GM19328 (cell line): ENCODE measurements around the gene NDUFB3.
A peak's percentile ranks its signal among the peaks of the same experiment; 100 is the strongest.
"Not testable (repeated sequence)": the region's sequence is repeated elsewhere in the genome, so short reads cannot be mapped to it uniquely, and the experiment has no call there.

Experiments used
- ATAC-seq: cut with Tn5 transposase; IDR thresholded peaks from one replicate; pipeline ENCODE4 v1.9.1; 2021; ENCODE audit warnings: mild to moderate bottlenecking, moderate library complexity; ENCODE audit not compliant: unreplicated experiment

Gene NDUFB3

DNA sequence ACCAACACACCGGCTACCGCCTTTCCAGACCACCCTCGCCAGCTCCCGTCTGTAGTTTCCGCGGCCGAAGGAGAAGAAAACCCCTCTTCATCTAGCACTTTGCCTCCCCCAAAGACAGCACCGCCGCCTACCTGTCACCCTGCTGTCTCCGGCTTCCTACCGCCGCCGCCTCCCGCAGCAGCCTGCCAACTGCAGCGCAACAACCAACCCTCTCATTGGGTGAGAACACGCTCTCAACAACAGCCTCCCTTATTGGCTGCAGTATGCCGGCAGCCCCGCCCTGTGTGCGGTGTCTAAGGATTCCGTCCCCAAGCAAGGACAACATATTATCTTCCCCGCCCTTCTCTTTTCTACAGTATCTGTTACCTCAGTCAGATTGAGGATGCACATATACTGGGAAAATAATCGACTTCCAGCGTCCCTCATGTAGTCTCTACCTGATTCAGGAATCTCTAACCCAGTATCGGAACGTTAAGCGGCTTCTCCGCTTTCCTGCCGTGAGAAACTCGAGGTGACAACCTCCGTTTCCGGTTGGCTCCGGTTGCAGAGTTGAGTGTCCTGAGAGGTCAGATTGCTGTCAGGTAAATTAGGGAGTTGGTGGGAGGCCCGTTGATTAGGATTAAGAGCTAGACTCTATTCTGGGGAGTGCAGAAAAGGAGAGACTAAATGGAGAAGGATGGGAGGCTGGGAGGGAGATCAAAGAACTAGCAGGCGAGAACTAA is at the start of gene NDUFB3, which contains the start of gene HYCC2:
Gene NDUFB3, plus strand, starts transcription at position 523 of the 722 bp plus-strand sequence. CDS start 6,882 bp downstream, outside the sequence.
Gene HYCC2, minus strand, starts transcription at position 193 of the 722 bp plus-strand sequence. CDS start 47,662 bp downstream, outside the sequence.
- peak; percentile 97 for ATAC-seq

GRCh38 chr2:201024518-201024917 is 47.3 kb upstream of the NDUFB3 start:
- ATAC-seq: no peak

DNA sequence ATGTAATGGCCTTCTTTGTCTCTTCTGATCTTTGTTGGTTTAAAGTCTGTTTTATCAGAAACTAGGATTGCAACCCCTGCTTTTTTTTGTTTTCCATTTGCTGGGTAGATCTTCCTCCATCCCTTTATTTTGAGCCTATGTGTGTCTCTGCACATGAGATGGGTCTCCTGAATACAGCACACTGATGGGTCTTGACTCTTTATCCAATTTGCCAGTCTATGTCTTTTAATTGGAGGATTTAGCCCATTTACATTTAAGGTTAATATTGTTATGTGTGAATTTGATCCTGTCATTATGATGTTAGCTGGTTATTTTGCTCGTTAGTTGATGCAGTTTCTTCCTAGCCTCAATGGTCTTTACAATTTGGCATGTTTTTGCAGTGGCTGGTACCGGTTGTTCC is 37.4 kb upstream of the NDUFB3 start:
- ATAC-seq: not testable (repeated sequence)

- ATAC-seq: not testable (repeated sequence)
These were observed 33.4 kb upstream of the NDUFB3 start for GRCh38 chr2:201038361-201038760.

DNA sequence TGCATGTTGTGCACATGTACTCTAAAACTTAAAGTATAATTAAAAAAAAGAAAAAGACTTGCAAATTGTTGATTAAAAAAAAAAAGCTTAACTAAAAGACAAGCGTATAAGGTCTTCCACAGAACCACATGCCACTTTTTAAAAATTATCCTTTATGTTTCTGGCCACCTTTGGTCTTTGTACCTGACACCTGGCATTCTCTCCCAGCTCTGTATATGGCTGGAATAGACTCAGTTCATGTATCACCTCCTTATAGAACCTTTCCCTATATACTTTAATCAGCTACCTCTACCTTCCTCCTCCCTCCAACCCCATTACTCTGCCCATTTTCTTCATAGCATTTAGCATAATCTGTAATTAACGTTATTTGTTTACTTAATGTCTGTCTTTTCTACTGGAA is 32.9 kb upstream of the NDUFB3 start:
- ATAC-seq: no peak

DNA sequence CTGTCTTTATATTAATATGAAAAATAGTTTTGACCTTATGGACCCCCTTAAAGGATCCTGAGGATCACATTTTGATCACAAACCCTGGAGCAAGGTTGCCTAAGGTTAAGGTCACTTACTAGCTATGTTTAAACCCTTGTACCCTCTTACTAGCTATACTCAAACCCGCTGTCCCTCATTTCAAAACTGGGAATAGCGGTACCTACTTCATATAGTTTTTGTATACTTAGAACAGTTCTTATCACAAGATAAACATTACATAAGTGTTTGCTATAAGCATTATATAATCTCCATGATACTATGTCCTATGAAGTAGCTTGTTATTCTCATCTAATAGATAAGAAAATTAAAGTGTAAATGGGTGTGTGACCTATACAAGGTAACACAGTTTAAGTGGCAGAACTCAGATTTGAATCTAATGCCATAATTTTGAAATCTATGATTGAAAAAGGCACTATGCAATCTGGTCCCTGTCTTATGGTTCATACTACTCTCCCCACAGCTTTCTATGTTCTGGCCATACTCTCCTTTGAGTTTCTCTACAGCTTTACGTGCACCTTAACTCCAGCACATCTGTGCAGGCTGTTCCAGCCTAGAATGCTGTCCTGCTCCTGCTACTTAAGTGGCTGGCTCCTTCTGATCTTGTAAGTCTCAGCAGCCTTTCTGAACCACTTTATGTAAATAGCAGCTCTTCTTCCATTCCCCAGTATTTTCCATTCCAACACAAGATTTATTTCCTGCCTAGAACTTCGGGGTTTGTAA is 30.8 kb upstream of the NDUFB3 start:
- ATAC-seq: no peak

GRCh38 chr2:201042451-201042850 is 29.4 kb upstream of the NDUFB3 start:
- not testable (repeated sequence) for ATAC-seq

DNA sequence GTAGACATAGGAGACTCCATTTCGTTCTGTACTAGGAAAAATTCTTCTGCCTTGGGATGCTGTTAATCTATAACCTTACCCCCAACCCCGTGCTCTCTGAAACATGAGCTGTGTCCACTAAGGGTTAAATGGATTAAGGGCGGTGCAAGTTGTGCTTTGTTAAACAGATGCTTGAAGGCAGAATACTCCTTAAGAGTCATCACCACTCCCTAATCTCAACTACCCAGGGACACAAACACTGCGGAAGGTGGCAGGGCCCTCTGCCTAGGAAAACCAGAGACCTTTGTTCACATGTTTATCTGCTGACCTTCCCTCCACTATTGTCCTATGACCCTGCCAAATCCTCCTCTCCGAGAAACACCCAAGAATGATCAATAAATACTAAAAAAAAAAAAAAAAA is 28.8 kb upstream of the NDUFB3 start:
- not testable (repeated sequence) for ATAC-seq

DNA sequence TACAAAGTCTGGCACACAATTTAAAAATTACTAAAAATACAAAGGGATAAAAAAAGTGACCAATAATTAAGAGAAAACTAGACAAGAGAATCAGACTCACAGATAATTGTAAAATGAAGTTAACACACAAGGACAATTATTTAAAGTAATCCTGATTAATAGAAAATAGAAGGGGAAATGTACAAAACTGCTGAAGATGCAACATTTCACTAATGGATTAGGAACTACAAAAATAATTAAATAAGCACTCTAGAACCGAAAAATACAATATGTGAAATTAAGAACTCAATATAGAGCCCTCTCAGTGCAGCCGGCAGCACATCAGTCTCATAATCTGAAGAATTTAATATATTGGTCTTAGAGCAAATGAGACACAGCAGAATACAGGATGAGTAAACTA is 24.9 kb upstream of the NDUFB3 start:
- ATAC-seq: no peak

- no peak for ATAC-seq
These were observed 22.3 kb upstream of the NDUFB3 start for GRCh38 chr2:201049455-201049854.

GRCh38 chr2:201057087-201057521 is 14.7 kb upstream of the NDUFB3 start:
- ATAC-seq: no peak

DNA sequence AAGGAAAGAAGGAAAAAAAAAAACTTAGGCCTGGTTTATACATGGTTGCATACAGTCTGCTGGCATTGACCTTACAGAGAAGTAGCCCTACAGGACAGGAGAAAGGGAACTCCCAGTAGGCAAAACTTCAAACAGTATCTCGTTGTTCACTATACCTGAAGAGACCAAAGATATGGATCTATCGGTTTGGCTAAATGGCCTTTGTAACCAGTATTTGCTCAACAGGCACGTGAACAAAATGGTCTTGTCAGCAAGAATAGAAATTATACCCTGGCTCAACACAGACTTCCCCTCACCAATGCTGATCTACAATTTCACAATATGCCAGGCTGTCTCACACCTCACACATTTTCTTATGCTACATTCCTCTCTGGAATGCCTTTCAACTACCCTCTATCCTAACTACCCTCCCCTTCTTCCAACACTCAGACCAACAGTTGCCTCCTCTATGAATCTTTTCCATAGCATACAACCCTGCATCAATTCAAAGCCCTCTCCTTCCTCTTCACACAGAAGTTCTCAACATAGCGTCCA is 14.0 kb upstream of the NDUFB3 start:
- ATAC-seq: no peak

DNA sequence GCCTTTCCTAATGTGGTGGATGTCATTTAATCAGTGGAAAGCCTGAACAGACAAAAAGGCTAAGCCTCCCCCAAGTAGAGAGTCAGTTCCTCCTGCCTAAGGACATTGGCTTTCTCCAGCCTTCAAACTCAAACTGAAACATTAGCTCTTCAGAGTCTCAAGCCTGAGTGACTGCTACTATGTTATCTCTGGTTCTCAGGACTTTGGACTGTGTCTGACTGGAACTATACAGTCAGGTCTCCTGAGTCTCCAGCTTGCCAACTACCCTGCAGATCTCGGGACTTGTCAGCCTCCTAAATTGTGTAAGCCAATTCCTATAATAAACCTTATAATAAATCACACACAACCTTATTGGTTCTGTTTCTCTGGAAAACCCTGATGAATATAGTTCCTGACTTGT is 12.9 kb upstream of the NDUFB3 start:
- no peak for ATAC-seq

- ATAC-seq: no peak
These were observed 11.6 kb upstream of the NDUFB3 start for GRCh38 chr2:201059961-201060755.

DNA sequence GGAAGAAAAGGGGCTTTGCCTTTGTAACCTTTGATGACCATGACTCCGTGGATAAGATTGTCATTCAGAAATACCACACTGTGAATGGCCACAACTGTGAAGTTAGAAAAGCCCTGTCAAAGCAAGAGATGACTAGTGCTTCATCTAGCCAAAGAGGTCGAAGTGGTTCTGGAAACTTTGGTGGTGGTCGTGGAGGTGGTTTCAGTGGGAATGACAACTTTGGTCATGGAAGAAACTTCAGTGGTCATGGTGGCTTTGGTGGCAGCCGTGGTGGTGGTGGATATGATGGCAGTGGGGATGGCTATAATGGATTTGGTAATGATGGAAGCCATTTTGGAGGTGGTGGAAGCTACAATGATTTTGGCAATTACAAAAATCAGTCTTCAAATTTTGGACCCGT is 8.3 kb upstream of the NDUFB3 start:
- not testable (repeated sequence) for ATAC-seq

DNA sequence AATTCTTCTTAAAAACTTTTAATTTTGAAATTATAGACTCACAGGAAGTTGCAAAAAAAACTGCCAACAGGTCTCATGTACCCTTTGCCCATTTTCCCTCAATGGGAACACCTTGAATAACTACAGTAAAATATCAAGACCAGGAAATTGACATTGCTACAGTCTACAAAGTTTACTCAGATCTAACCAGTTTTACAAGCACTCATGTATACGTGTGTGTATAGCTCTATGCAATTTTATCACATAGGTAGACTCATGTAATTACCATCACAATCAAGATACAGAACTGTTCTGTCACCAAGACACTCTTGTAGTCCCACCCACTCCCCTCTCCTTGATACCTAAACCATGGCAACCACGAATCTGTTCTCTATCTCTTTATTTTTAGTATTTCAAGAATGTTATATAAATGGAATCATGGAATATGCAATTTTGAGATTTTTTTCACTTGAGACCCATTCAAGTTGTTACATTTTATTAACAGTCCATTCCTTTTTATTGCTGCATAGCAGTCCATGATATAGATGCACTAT is 6.9 kb upstream of the NDUFB3 start:
- no peak for ATAC-seq

GRCh38 chr2:201070948-201071478 is 788 bp upstream of the NDUFB3 start:
- ATAC-seq: peak; percentile 20

DNA sequence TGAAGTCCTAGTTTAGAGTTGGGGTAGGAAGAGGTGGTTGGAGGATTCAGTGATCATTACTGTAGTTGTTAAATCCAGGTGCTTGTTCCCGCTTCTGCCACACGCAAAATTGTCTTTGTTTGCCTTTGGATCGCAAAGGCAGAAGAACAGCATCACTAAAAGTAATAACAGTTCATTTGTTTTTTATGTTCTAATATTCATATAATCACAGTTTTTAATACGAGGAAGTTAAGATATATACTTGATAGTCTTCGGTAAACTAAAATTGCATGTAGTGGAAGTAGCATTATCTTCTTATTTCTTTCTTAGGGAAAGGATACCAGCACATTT is 365 bp downstream of the NDUFB3 start:
- no peak for ATAC-seq

- ATAC-seq: no peak
These were observed 1.3 kb downstream of the NDUFB3 start for GRCh38 chr2:201073071-201073470.

GRCh38 chr2:201074996-201075395 is 3.2 kb downstream of the NDUFB3 start:
- ATAC-seq: no peak

- no peak for ATAC-seq
These were observed 13.1 kb downstream of the NDUFB3 start for GRCh38 chr2:201084863-201085262.
